ENCODE results near the gene HMGXB3. TPM values are rescaled to one million over a fixed set of nuclear protein-coding genes. Genes with fewer than 3 reads are reported as not detected.
"Not testable (repeated sequence)": the region's sequence is repeated elsewhere in the genome, so short reads cannot be mapped to it uniquely, and the experiment has no call there.

HMGXB3 gene
- total RNA-seq, 1 experiment from 2014 or later: 56.2 TPM

GRCh38 chr5:150082889-150083288, 82.3 kb downstream of the HMGXB3 start:
- no TSS peak for BruUV-seq (replicated peaks)
- Histone ChIP-seq H3K9me3 (ENCODE audit: control insufficient read depth, insufficient read depth, low read depth, low read length) (no peaks in the 10 kb centered on the region), H3K4me3 (ENCODE audit: low read depth in 2 of 2, low read length in 2 of 2) (no peak overlapping the region), H3K27me3 (ENCODE audit: control insufficient read depth, insufficient read depth, low read length) (0 out of 2 replicates have a peak, but pooled peaks cover 2% of the 10 kb centered on the region), H3K27ac (ENCODE audit: low read length) (no peak overlapping the region), H3K36me3 (ENCODE audit: control insufficient read depth, insufficient read depth, low read length) (no peaks in the 10 kb centered on the region), H3K4me1 (ENCODE audit: control insufficient read depth, insufficient read depth, low read length) (no peaks in the 10 kb centered on the region)
- in situ Hi-C loops (cut with HindIII; ENCODE audit: low pct_unique_long_range_greater_than_20kb, low sequenced_read_pairs): no loop called here
- ATAC-seq (no peak), DNase-seq (ENCODE audit: low read depth, low spot score) (no peak)
- TF ChIP-seq, protein P1, sequence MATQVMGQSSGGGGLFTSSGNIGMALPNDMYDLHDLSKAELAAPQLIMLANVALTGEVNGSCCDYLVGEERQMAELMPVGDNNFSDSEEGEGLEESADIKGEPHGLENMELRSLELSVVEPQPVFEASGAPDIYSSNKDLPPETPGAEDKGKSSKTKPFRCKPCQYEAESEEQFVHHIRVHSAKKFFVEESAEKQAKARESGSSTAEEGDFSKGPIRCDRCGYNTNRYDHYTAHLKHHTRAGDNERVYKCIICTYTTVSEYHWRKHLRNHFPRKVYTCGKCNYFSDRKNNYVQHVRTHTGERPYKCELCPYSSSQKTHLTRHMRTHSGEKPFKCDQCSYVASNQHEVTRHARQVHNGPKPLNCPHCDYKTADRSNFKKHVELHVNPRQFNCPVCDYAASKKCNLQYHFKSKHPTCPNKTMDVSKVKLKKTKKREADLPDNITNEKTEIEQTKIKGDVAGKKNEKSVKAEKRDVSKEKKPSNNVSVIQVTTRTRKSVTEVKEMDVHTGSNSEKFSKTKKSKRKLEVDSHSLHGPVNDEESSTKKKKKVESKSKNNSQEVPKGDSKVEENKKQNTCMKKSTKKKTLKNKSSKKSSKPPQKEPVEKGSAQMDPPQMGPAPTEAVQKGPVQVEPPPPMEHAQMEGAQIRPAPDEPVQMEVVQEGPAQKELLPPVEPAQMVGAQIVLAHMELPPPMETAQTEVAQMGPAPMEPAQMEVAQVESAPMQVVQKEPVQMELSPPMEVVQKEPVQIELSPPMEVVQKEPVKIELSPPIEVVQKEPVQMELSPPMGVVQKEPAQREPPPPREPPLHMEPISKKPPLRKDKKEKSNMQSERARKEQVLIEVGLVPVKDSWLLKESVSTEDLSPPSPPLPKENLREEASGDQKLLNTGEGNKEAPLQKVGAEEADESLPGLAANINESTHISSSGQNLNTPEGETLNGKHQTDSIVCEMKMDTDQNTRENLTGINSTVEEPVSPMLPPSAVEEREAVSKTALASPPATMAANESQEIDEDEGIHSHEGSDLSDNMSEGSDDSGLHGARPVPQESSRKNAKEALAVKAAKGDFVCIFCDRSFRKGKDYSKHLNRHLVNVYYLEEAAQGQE (IDR thresholded peaks at IDR 0.05; ENCODE audit: insufficient read depth in 1 of 2, low read depth in 2 of 2, low read length in 1 of 2): no peak
- no peak for TF ChIP-seq POLR2AphosphoS5 (IDR thresholded peaks at IDR 0.05; ENCODE audit: low read depth, low read length)
- TF ChIP-seq SIN3A (IDR thresholded peaks at IDR 0.05; ENCODE audit: borderline replicate concordance, insufficient read depth, low read depth, low read length): no peak
- TF ChIP-seq TCF7L2 (IDR thresholded peaks at IDR 0.05; ENCODE audit: low read depth, low read length): no peak
- TF ChIP-seq, protein P2, sequence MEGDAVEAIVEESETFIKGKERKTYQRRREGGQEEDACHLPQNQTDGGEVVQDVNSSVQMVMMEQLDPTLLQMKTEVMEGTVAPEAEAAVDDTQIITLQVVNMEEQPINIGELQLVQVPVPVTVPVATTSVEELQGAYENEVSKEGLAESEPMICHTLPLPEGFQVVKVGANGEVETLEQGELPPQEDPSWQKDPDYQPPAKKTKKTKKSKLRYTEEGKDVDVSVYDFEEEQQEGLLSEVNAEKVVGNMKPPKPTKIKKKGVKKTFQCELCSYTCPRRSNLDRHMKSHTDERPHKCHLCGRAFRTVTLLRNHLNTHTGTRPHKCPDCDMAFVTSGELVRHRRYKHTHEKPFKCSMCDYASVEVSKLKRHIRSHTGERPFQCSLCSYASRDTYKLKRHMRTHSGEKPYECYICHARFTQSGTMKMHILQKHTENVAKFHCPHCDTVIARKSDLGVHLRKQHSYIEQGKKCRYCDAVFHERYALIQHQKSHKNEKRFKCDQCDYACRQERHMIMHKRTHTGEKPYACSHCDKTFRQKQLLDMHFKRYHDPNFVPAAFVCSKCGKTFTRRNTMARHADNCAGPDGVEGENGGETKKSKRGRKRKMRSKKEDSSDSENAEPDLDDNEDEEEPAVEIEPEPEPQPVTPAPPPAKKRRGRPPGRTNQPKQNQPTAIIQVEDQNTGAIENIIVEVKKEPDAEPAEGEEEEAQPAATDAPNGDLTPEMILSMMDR (IDR thresholded peaks at IDR 0.05): no peak
- intact Hi-C loops (cut with micrococcal nuclease; ENCODE audit: unreplicated experiment): no loop called here
- POLR2A ChIA-PET: no interaction called here
- CTCF ChIA-PET: no interaction called here

DNA sequence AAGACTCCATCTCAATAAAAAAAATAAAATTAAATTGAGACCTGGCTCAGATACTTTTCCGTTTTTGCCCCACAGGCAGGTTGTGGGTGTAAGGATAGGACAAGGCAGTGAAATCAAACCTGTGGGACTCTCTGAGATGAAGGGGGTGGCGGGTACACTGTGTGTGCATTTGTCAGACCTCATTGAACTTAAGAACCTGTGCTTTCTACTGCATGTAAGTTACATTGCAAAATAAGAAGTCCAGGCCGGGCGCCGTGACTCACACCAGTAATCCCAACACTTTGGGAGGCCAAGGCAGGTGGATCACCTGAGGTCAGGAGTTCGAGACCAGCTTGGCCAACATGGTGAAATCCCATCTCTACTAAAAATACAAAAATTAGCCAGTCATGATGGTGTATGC, 84.2 kb downstream of the HMGXB3 start:
- H3K4me1 ChIP-seq (ENCODE audit: control insufficient read depth, insufficient read depth, low read length); POLR2A ChIA-PET; intact Hi-C loops (cut with micrococcal nuclease; ENCODE audit: unreplicated experiment); H3K9me3 ChIP-seq (ENCODE audit: control insufficient read depth, insufficient read depth, low read depth, low read length); BruUV-seq (replicated peaks); CTCF ChIA-PET; H3K27ac ChIP-seq (ENCODE audit: low read length); DNase-seq (ENCODE audit: low read depth, low spot score); in situ Hi-C loops (cut with HindIII; ENCODE audit: low pct_unique_long_range_greater_than_20kb, low sequenced_read_pairs); H3K27me3 ChIP-seq (ENCODE audit: control insufficient read depth, insufficient read depth, low read length); H3K4me3 ChIP-seq (ENCODE audit: low read depth in 2 of 2, low read length in 2 of 2); ATAC-seq; H3K36me3 ChIP-seq (ENCODE audit: control insufficient read depth, insufficient read depth, low read length): not testable (repeated sequence)

DNA sequence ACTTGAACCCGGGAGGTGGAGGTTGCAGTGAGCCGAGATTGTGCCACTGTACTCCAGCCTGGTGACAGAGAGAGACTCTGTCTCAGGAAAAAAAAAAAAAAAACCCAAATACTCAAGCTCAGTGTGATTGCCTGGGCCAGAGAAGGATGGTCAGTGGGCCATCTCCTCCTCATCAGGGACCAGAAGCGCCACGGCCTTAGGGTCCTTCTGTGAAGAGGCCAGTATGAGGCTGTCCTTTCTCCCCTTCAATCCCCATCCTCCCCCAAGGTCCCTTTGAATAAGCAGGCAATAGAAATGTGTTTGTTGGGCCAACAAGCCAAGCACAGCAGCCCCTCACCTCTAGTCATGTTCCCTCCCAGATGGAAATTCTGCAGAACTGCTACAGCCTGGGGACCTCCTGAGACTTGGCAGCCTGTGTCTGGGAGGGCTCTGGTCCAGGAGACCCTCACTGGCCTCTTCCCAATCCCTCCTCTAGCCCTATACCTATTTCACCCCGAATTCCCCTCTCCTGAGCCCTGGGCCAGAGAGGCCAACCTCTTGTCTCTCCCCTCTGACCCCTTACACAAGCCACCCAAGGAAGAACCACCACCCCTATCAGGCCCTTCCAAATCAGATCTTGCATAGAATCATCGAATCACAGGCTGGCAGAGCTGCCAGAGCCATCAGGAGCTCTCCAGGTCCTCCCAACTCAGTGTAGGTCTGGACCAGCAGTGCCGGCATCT, 84.8 kb downstream of the HMGXB3 start:
- Histone ChIP-seq H3K27ac (ENCODE audit: low read length) (no peak overlapping the region), H3K4me1 (ENCODE audit: control insufficient read depth, insufficient read depth, low read length) (no peaks in the 10 kb centered on the region), H3K4me3 (ENCODE audit: low read depth in 2 of 2, low read length in 2 of 2) (no peak overlapping the region), H3K36me3 (ENCODE audit: control insufficient read depth, insufficient read depth, low read length) (no peaks in the 10 kb centered on the region), H3K9me3 (ENCODE audit: control insufficient read depth, insufficient read depth, low read depth, low read length) (no peaks in the 10 kb centered on the region), H3K27me3 (ENCODE audit: control insufficient read depth, insufficient read depth, low read length) (peaks cover 15% of the 10 kb centered on the region; the same call in 1 of the 2 replicates)
- TF ChIP-seq POLR2AphosphoS5 (IDR thresholded peaks at IDR 0.05; ENCODE audit: low read depth, low read length): no peak
- no peak for TF ChIP-seq SIN3A (IDR thresholded peaks at IDR 0.05; ENCODE audit: borderline replicate concordance, insufficient read depth, low read depth, low read length)
- ATAC-seq (no peak), DNase-seq (ENCODE audit: low read depth, low spot score) (no peak)
- BruUV-seq (replicated peaks): no TSS peak
- in situ Hi-C loops (cut with HindIII; ENCODE audit: low pct_unique_long_range_greater_than_20kb, low sequenced_read_pairs) (no loop called here), intact Hi-C loops (cut with micrococcal nuclease; ENCODE audit: unreplicated experiment) (no loop called here)
- ChIA-PET POLR2A (no interaction called here), CTCF (no interaction called here)
